HEK293 (cell line): ENCODE measurements around the gene MS4A6A.

Source experiments
- CTCF ChIA-PET: fragments of 350-600 bp; formaldehyde crosslinking; extraction: SDS; loops from one replicate; lab custom pipeline; 2021; ENCODE audit warnings: antibody characterized with exemption; lab: Yijun Ruan, JAX
- POLR2A ChIA-PET: fragments of 300-600 bp; formaldehyde crosslinking; extraction: SDS; loops from one replicate; lab custom pipeline; 2020; ENCODE audit warnings: antibody characterized with exemption, inconsistent platforms; lab: Yijun Ruan, JAX
- H3K27ac ChIP-seq: fragments of 200-500 bp; sonication (Bioruptor generic); 2 replicates; pipeline ENCODE4 v1.5.1; 2014; ENCODE audit warnings: low read depth, low read length, control low read depth, inconsistent platforms; ENCODE audit errors: extremely low read depth
- H3K36me3 ChIP-seq, 2 experiments: fragments of 200-500 bp in 1 of 2; sonication (Bioruptor generic) in 1 of 2; 1 replicate in 1 of 2; 2 replicates in 1 of 2; pipeline ENCODE4 v1.5.1; 2014 to 2017; ENCODE audit warnings: inconsistent platforms in 2 of 2, low read length in 2 of 2; ENCODE audit not compliant: control insufficient read depth in 2 of 2, insufficient read depth in 1 of 2
- H3K4me1 ChIP-seq: fragments of 200-500 bp; sonication (Bioruptor generic); 2 replicates; pipeline ENCODE4 v1.5.1; 2014; ENCODE audit warnings: mild to moderate bottlenecking, low read length, inconsistent platforms; ENCODE audit not compliant: control insufficient read depth, insufficient read depth
- H3K4me3 ChIP-seq: 2 replicates; pipeline ENCODE4 v1.5.1; 2011; ENCODE audit warnings: low read depth, mild to moderate bottlenecking, control low read depth, low read length, moderate library complexity
- H3K9me3 ChIP-seq: fragments of 200-500 bp; sonication (Bioruptor generic); 2 replicates; pipeline ENCODE4 v1.5.1; 2014; ENCODE audit warnings: low read depth, low read length, inconsistent platforms; ENCODE audit not compliant: control insufficient read depth, insufficient read depth
- BCL11B ChIP-seq: fragments of 450-650 bp; formaldehyde crosslinking; IDR thresholded peaks from 2 replicates; pipeline ENCODE4 v1.5.1; 2016; ENCODE audit warnings: low read depth, missing biosample characterization, missing genetic modification characterization
- HOXD13 ChIP-seq: sonication (generic); formaldehyde crosslinking; IDR thresholded peaks from 2 replicates; pipeline ENCODE4 v1.8.0; 2022; ENCODE audit warnings: missing genetic modification reagents, borderline replicate concordance
- MEIS1 ChIP-seq: sonication (generic); formaldehyde crosslinking; IDR thresholded peaks from 2 replicates; pipeline ENCODE4 v1.8.1; 2022; ENCODE audit warnings: missing genetic modification reagents, mild to moderate bottlenecking, borderline replicate concordance
- SETDB1 ChIP-seq: IDR thresholded peaks from one replicate; pipeline ENCODE4 v1.6.1; 2017; ENCODE audit warnings: mild to moderate bottlenecking, low read length, moderate library complexity, mixed read lengths; ENCODE audit not compliant: insufficient read length
- ZBTB48 ChIP-seq: fragments of 450-650 bp; formaldehyde crosslinking; IDR thresholded peaks from 2 replicates; pipeline ENCODE4 v1.5.1; 2016; ENCODE audit warnings: missing biosample characterization, missing genetic modification characterization
- ZNF155 ChIP-seq: fragments of 450-650 bp; formaldehyde crosslinking; IDR thresholded peaks from 2 replicates; pipeline ENCODE4 v1.5.1; 2016; ENCODE audit warnings: missing biosample characterization, missing genetic modification characterization
- ZNF16 ChIP-seq: fragments of 450-650 bp; formaldehyde crosslinking; IDR thresholded peaks from 2 replicates; pipeline ENCODE4 v1.5.1; 2016; ENCODE audit warnings: low read depth, missing biosample characterization, missing genetic modification characterization
- ZNF24 ChIP-seq: fragments of 450-650 bp; formaldehyde crosslinking; IDR thresholded peaks from 2 replicates; pipeline ENCODE4 v1.5.1; 2016; ENCODE audit warnings: missing biosample characterization, missing genetic modification characterization
- ZNF341 ChIP-seq: fragments of 450-650 bp; formaldehyde crosslinking; IDR thresholded peaks from 2 replicates; pipeline ENCODE4; 2016; ENCODE audit warnings: low read depth, missing biosample characterization, missing genetic modification characterization
- ZNF350 ChIP-seq: fragments of 450-650 bp; formaldehyde crosslinking; IDR thresholded peaks from 2 replicates; pipeline ENCODE4 v1.5.0; 2017; ENCODE audit warnings: missing biosample characterization, mild to moderate bottlenecking, missing genetic modification characterization
- ZNF366 ChIP-seq: fragments of 450-650 bp; formaldehyde crosslinking; conservative IDR thresholded peaks from 2 replicates; pipeline ENCODE4 v1.5.1; 2016; ENCODE audit warnings: missing biosample characterization, missing genetic modification characterization
- ZNF501 ChIP-seq: fragments of 450-650 bp; formaldehyde crosslinking; IDR thresholded peaks from 2 replicates; pipeline ENCODE4 v1.5.1; 2016; ENCODE audit warnings: missing biosample characterization, missing genetic modification characterization
- ZNF558 ChIP-seq: fragments of 450-650 bp; formaldehyde crosslinking; IDR thresholded peaks from 2 replicates; pipeline ENCODE4 v1.5.1; 2016; ENCODE audit warnings: missing biosample characterization, missing genetic modification characterization
- ZNF560 ChIP-seq: fragments of 450-650 bp; formaldehyde crosslinking; IDR thresholded peaks from 2 replicates; pipeline ENCODE4 v1.5.1; 2017; ENCODE audit warnings: missing biosample characterization, missing genetic modification characterization, borderline replicate concordance
- ZNF660 ChIP-seq: fragments of 450-650 bp; IDR thresholded peaks from 2 replicates; pipeline ENCODE4 v1.5.1; 2018; ENCODE audit warnings: missing biosample characterization, mild to moderate bottlenecking, missing genetic modification characterization
- ZNF701 ChIP-seq: fragments of 450-650 bp; formaldehyde crosslinking; IDR thresholded peaks from 2 replicates; pipeline ENCODE4 v1.5.1; 2016; ENCODE audit warnings: missing biosample characterization, missing genetic modification characterization
- ZNF777 ChIP-seq: fragments of 450-650 bp; formaldehyde crosslinking; IDR thresholded peaks from 2 replicates; pipeline ENCODE4 v1.5.1; 2017; ENCODE audit warnings: missing biosample characterization, missing genetic modification characterization, borderline replicate concordance
- ZNF792 ChIP-seq: fragments of 450-650 bp; formaldehyde crosslinking; IDR thresholded peaks from 2 replicates; pipeline ENCODE4 v1.5.1; 2016; ENCODE audit warnings: missing biosample characterization, missing genetic modification characterization
- ZXDB ChIP-seq: fragments of 450-650 bp; formaldehyde crosslinking; IDR thresholded peaks from 2 replicates; pipeline ENCODE4 v1.5.1; 2016; ENCODE audit warnings: missing biosample characterization, missing genetic modification characterization
- TF ChIP-seq, protein P1 (sequence below): fragments of 450-650 bp; formaldehyde crosslinking; IDR thresholded peaks from 2 replicates; pipeline ENCODE4 v1.5.1; 2017; ENCODE audit warnings: missing biosample characterization, missing genetic modification characterization
- TF ChIP-seq, protein P2 (sequence below): fragments of 450-650 bp; formaldehyde crosslinking; IDR thresholded peaks from 2 replicates; pipeline ENCODE4 v1.5.1; 2016; ENCODE audit warnings: missing biosample characterization, missing genetic modification characterization
- TF ChIP-seq, protein P3 (sequence below): fragments of 450-650 bp; formaldehyde crosslinking; IDR thresholded peaks from 2 replicates; pipeline ENCODE4 v1.5.1; 2016; ENCODE audit warnings: missing biosample characterization, missing genetic modification characterization
- TF ChIP-seq, protein P4 (sequence below): fragments of 450-650 bp; formaldehyde crosslinking; IDR thresholded peaks from 2 replicates; pipeline ENCODE4 v1.5.1; 2017; ENCODE audit warnings: missing biosample characterization, missing genetic modification characterization
- TF ChIP-seq, protein P5 (sequence below): fragments of 450-650 bp; formaldehyde crosslinking; IDR thresholded peaks from 2 replicates; pipeline ENCODE4; 2016; ENCODE audit warnings: missing biosample characterization, missing genetic modification characterization
- TF ChIP-seq, protein P6 (sequence below): fragments of 450-650 bp; formaldehyde crosslinking; IDR thresholded peaks from 2 replicates; pipeline ENCODE4 v1.5.1; 2016; ENCODE audit warnings: missing biosample characterization, missing genetic modification characterization

The MS4A6A gene

DNA sequence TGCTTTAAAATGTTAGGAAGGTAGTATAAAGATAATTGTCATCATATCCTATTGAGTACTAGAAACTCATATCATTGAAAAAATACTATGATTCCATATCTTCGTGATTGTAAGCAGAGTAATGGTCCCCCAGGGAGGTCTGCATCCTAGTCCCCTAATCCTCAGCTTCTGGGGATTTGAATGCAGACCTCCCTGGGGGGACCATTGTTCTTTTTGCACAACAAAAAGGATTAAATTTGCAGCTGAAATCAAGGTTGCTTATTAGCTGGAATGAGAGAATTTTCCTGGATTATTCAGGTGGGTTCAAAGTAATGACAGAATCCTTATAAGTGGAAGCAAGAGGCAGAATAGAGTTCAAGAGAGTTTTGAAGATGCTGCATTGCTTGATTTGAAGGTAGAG is 26.1 kb upstream of the MS4A6A start:
- Histone ChIP-seq H3K4me3 (no peak overlapping the region), H3K36me3 (no peaks in the 10 kb centered on the region), H3K9me3 (no peaks in the 10 kb centered on the region), H3K27ac (no peak overlapping the region), H3K4me1 (no peaks in the 10 kb centered on the region)
- POLR2A ChIA-PET: no interaction called here
- CTCF ChIA-PET: interaction anchor here (1.0 to 1.4 kb wide), 2 partner anchors 20 to 42 kb away, joined by 3 read pairs; no protein-coding TSS in a partner anchor
- TF ChIP-seq ZNF701 (no peak), ZNF777 (no peak), ZXDB (tag by site-specific recombination) (no peak), HOXD13 (CRISPR knock-in tag) (no peak), ZNF660 (tag by site-specific recombination) (no peak), SETDB1 (no peak)
- TF ChIP-seq, protein P1, sequence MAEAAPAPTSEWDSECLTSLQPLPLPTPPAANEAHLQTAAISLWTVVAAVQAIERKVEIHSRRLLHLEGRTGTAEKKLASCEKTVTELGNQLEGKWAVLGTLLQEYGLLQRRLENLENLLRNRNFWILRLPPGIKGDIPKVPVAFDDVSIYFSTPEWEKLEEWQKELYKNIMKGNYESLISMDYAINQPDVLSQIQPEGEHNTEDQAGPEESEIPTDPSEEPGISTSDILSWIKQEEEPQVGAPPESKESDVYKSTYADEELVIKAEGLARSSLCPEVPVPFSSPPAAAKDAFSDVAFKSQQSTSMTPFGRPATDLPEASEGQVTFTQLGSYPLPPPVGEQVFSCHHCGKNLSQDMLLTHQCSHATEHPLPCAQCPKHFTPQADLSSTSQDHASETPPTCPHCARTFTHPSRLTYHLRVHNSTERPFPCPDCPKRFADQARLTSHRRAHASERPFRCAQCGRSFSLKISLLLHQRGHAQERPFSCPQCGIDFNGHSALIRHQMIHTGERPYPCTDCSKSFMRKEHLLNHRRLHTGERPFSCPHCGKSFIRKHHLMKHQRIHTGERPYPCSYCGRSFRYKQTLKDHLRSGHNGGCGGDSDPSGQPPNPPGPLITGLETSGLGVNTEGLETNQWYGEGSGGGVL: no peak
- TF ChIP-seq, protein P2, sequence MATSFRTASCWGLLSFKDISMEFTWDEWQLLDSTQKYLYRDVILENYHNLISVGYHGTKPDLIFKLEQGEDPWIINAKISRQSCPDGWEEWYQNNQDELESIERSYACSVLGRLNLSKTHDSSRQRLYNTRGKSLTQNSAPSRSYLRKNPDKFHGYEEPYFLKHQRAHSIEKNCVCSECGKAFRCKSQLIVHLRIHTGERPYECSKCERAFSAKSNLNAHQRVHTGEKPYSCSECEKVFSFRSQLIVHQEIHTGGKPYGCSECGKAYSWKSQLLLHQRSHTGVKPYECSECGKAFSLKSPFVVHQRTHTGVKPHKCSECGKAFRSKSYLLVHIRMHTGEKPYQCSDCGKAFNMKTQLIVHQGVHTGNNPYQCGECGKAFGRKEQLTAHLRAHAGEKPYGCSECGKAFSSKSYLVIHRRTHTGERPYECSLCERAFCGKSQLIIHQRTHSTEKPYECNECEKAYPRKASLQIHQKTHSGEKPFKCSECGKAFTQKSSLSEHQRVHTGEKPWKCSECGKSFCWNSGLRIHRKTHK (tag by site-specific recombination): no peak

DNA sequence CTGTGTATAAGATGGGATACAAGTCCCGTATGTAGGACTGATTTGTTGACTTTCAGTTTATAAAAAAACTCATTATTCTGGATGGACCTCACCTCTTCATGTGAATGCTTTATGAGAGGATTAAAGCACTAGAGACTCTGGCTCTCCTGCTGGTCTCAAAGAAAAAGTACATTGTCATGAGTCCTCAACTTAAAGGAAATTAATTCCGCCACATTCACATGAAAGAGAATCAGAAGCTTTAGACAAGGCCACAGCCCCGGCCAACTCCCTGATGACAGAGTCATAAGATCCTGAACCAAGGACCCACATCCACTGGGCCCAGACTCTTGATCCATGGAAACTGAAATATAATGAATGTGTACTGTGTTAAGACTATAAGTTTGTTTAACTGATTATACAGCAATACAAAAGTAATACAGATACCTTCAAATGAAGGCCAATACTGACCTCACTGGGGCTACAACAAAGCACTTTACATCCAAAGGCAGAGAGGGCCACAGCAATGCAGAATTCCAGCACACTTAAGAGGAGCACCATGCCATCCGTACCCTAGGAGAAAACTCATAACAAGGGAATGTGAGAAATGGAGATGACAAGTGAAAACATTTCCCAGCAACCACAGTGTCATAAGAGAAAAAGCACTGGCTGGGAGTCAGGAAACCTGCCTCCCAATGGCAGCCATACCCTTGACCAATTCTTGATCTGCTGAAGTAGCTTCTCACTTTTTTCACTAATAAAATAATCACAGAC is 25.4 kb upstream of the MS4A6A start:
- H3K27ac ChIP-seq: no peak overlapping the region
- CTCF ChIA-PET: no interaction called here
- POLR2A ChIA-PET: no interaction called here
- H3K9me3 ChIP-seq: no peaks in the 10 kb centered on the region
- no peak overlapping the region for H3K4me3 ChIP-seq
- H3K4me1 ChIP-seq: no peaks in the 10 kb centered on the region
- no peaks in the 10 kb centered on the region for H3K36me3 ChIP-seq
- no peak for TF ChIP-seq ZNF341 (tag by site-specific recombination)
- no peak for TF ChIP-seq ZNF350 (tag by site-specific recombination)
- TF ChIP-seq, protein P3, sequence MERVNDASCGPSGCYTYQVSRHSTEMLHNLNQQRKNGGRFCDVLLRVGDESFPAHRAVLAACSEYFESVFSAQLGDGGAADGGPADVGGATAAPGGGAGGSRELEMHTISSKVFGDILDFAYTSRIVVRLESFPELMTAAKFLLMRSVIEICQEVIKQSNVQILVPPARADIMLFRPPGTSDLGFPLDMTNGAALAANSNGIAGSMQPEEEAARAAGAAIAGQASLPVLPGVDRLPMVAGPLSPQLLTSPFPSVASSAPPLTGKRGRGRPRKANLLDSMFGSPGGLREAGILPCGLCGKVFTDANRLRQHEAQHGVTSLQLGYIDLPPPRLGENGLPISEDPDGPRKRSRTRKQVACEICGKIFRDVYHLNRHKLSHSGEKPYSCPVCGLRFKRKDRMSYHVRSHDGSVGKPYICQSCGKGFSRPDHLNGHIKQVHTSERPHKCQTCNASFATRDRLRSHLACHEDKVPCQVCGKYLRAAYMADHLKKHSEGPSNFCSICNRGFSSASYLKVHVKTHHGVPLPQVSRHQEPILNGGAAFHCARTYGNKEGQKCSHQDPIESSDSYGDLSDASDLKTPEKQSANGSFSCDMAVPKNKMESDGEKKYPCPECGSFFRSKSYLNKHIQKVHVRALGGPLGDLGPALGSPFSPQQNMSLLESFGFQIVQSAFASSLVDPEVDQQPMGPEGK (tag by site-specific recombination): no peak
- no peak for TF ChIP-seq ZNF16 (tag by site-specific recombination)
- no peak for TF ChIP-seq ZNF792 (tag by site-specific recombination)
- no peak for TF ChIP-seq ZNF155 (tag by site-specific recombination)
- TF ChIP-seq, protein P4, sequence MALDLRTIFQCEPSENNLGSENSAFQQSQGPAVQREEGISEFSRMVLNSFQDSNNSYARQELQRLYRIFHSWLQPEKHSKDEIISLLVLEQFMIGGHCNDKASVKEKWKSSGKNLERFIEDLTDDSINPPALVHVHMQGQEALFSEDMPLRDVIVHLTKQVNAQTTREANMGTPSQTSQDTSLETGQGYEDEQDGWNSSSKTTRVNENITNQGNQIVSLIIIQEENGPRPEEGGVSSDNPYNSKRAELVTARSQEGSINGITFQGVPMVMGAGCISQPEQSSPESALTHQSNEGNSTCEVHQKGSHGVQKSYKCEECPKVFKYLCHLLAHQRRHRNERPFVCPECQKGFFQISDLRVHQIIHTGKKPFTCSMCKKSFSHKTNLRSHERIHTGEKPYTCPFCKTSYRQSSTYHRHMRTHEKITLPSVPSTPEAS (tag by site-specific recombination): no peak
- no peak for TF ChIP-seq ZNF558
- TF ChIP-seq ZNF501 (tag by site-specific recombination): no peak
- TF ChIP-seq MEIS1 (CRISPR knock-in tag): no peak
- no peak for TF ChIP-seq ZNF560 (tag by site-specific recombination)
- no peak for TF ChIP-seq ZBTB48 (tag by site-specific recombination)
- no peak for TF ChIP-seq ZNF24 (tag by site-specific recombination)
- TF ChIP-seq ZNF366: no peak
- TF ChIP-seq, protein P5, sequence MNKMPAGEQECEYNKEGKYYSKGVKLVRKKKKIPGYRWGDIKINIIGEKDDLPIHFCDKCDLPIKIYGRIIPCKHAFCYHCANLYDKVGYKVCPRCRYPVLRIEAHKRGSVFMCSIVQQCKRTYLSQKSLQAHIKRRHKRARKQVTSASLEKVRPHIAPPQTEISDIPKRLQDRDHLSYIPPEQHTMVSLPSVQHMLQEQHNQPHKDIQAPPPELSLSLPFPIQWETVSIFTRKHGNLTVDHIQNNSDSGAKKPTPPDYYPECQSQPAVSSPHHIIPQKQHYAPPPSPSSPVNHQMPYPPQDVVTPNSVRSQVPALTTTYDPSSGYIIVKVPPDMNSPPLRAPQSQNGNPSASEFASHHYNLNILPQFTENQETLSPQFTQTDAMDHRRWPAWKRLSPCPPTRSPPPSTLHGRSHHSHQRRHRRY: no peak
- TF ChIP-seq, protein P6, sequence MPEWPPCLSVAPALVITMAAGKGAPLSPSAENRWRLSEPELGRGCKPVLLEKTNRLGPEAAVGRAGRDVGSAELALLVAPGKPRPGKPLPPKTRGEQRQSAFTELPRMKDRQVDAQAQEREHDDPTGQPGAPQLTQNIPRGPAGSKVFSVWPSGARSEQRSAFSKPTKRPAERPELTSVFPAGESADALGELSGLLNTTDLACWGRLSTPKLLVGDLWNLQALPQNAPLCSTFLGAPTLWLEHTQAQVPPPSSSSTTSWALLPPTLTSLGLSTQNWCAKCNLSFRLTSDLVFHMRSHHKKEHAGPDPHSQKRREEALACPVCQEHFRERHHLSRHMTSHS (tag by site-specific recombination): no peak
- no peak for TF ChIP-seq BCL11B (tag by site-specific recombination)
